ENCODE measurements around the gene PTMA. TPM values are rescaled to one million over a fixed set of nuclear protein-coding genes. Genes with fewer than 3 reads are reported as not detected.
"Not testable (repeated sequence)": the region's sequence is repeated elsewhere in the genome, so short reads cannot be mapped to it uniquely, and the experiment has no call there.

PTMA gene
- total RNA-seq, 2 donors from 2014 or later = 1,057 to 1,154 TPM

DNA sequence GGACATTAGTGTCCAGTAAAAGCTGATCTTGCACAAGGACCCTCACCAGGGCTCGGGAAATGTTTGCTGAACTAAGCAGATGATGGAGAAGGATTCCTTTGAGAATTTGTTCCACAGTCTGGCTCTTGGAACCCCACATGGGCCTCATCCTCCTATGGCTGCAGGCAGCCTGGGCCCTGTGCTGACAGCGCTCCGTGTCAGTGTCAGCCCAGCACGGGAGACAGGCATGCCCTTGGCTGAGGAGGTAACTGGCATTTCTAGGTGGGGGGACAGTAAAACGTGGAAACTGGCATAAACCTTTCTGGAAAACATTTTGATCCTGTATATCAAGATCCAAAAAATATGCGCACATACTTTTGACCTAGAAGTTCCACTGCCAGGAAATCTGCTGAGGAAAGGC, 10.5 kb downstream of the PTMA start:
- H3K9me3 Mint-ChIP-seq = no peaks in the 10 kb centered on the region
- peaks cover 21% of the 10 kb centered on the region for H3K4me1 Mint-ChIP-seq (ENCODE audit: low read depth)
- DNase-seq (no peak), ATAC-seq (replicated peaks in 1 of 2) (no peak)
- no peak overlapping the region for H3K4me3 Mint-ChIP-seq
- H3K27ac Mint-ChIP-seq = no peak overlapping the region
- H3K36me3 Mint-ChIP-seq (ENCODE audit: insufficient read depth in 2 of 2) = peaks cover 0 to 2% of the 10 kb centered on the region in 2 donors
- H3K27me3 Mint-ChIP-seq (ENCODE audit: low read depth) = no peaks in the 10 kb centered on the region

DNA sequence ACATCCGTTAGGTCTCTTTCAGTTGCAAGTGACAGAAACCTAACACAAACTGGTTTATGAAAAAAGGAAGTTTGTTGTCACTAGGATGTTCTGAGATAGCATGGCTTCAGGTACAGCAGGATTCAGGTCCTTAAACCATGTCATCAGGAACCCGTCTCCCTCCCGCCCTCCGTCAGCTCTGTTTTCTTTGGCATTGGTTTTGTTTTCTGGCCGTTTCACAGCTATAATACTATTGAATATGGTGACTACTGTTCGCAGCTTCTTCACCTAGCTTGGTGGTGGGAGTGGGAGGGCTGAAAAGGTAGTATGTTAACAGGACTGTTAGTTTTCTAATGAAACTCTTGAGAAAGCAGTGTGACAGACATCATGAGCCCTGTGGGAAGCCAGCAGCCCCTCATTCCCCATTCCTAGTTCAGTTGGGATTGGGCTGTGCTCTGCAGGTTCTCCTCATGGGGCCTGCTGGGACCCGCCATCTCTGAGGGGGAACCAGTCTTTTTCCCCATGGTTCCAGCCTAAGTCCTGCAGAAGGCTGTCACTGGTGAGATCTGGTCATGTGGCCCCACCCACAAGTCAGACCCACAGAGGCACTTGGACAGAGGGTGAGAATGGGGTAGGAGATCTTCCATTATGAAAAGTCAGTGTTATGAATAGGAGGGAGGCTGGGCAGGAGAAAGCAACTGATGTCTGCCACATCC, 12.1 kb downstream of the PTMA start:
- ATAC-seq (replicated peaks in 1 of 2) = peak in 1 of 2 donors; percentile 1
- Mint-ChIP-seq H3K4me1 (ENCODE audit: low read depth) (peaks cover 9% of the 10 kb centered on the region), H3K9me3 (no peaks in the 10 kb centered on the region), H3K4me3 (no peak overlapping the region), H3K27me3 (ENCODE audit: low read depth) (no peaks in the 10 kb centered on the region), H3K36me3 (ENCODE audit: insufficient read depth in 2 of 2) (no peaks in the 10 kb centered on the region), H3K27ac (no peak overlapping the region)
- no peak for DNase-seq

DNA sequence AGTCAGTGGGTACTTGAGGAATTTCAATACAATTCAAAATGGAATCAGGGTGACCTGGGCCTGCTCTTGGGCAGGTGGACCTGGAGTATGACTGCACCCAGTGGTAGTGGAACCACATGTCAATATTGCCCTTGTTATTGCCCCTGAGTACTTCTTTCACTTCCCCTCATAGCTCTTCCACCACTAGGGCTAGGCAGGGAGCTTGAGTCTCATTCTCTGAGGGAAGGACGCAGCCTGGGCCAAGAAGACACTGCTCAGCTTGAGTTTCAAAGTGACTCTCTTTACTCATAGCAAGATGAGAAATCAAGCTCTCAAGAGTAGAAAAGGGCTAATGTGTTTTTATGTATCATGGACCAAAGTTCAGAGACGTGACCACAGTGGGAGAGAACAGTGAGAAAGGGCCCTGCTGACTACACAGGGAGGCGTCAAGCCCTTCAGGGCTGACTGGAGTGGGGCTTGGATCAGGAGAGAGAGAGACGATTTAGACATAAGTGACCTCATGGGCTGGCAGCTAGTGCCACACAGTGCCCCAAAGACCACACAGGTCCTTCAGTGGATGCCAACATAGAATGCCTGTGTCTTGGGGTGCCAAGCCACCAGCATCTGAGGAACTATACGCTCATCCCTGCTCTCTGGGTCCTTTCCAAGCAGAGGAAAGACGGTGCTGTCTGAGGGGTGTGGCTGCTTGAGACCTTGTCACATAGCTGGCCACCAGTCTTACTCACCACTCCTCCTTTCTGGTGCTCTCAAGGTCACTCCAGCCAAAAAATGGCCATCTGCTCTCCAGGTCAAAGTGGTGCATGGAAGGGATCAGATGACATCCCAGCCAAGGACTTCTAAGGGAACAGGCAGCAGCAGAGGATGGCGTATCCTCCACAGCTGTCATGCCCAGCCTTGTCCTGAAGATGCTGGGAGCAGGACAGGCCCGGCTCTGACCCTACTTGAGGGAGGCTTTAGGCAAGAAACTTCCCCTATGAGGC, 13.0 kb downstream of the PTMA start:
- no peak for DNase-seq
- Mint-ChIP-seq H3K4me3 (no peak overlapping the region), H3K27ac (no peak overlapping the region)

DNA sequence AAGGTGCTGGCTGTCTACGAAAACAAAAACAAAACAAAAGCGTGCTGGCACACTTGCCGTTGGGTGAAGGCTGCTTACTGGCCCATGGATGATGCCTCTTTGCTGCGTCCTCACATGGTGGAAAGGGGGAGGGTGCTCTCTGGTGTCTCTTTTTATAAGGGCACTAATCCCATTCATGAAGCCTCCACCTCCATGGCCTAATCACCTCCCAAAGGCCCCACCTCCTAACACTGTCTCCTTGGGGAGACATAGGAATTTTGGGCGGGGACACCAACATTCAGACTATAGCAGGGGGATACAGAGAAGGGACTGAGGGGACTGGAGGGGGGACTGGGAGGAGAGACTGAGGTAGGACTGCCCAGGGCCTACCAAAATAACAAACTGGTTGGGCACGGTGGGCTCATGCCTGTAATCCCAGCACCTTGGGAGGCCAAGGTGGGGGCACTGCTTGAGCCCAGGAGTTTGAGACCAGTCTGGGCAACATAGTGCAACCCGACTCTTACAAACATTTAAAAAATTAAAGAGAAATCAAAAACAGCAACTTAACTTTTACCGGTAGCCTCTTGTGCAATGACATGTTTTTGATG, 14.5 kb downstream of the PTMA start:
- no peak overlapping the region for H3K27ac Mint-ChIP-seq
- H3K9me3 Mint-ChIP-seq = no peaks in the 10 kb centered on the region
- no peak for DNase-seq
- H3K27me3 Mint-ChIP-seq (ENCODE audit: low read depth) = no peaks in the 10 kb centered on the region
- no peak overlapping the region for H3K4me3 Mint-ChIP-seq
- no peaks in the 10 kb centered on the region for H3K4me1 Mint-ChIP-seq (ENCODE audit: low read depth)
- no peaks in the 10 kb centered on the region for H3K36me3 Mint-ChIP-seq (ENCODE audit: insufficient read depth in 2 of 2)
- ATAC-seq (replicated peaks in 1 of 2) = no peak

More for the DNA sequence above, 13.0 kb downstream of the PTMA start:
- Mint-ChIP-seq H3K4me1 (ENCODE audit: low read depth) (peaks cover under 1% of the 10 kb centered on the region), H3K9me3 (no peaks in the 10 kb centered on the region), H3K27me3 (ENCODE audit: low read depth) (no peaks in the 10 kb centered on the region), H3K36me3 (ENCODE audit: insufficient read depth in 2 of 2) (no peaks in the 10 kb centered on the region)
- peak; percentile 5 to 69 for ATAC-seq (replicated peaks in 1 of 2)

DNA sequence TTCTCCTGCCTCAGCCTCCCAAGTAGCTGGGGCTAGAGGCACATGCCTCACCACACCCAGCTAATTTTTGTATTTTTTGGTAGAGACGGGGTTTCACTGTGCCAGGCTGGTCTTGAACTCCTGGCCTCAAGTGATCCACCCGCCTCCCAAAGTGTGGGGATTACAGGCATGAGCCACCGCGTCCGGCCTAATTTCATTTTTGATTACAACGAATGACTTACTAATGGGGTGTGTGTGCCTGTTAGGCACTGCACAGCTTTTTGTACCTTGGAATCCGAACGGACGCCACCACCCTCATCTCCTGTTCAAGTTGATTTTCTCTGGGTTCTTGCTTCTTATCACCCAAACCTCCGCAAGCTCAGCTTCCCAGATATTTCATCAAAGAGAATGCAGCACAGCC, 17.2 kb downstream of the PTMA start:
- ATAC-seq (replicated peaks in 1 of 2) = no peak
- Mint-ChIP-seq H3K36me3 (ENCODE audit: insufficient read depth in 2 of 2) (no peaks in the 10 kb centered on the region), H3K27me3 (ENCODE audit: low read depth) (no peaks in the 10 kb centered on the region), H3K4me1 (ENCODE audit: low read depth) (no peaks in the 10 kb centered on the region), H3K4me3 (no peak overlapping the region), H3K9me3 (no peaks in the 10 kb centered on the region), H3K27ac (no peak overlapping the region)
- DNase-seq = no peak

DNA sequence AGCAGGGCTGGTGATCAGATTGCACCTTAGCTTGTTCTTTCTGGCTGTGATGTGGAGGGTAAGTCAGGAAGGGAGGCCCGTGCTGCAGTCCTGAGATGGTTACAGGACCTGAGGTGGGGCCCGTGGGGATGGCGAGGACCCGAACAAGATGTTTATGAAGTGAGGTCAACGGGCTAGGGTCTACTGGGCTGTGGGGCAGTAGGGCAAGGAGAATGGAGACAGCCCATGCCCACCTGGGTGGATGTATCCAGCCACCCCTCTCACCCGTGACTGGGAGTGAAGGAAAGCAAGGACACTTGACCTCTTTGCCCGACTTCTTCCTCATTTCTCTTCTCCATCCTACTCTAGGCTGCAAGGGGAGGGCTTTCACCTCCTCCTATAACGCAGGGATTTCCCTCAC, 18.0 kb downstream of the PTMA start:
- Mint-ChIP-seq H3K27ac (no peak overlapping the region), H3K4me3 (no peak overlapping the region), H3K4me1 (ENCODE audit: low read depth) (no peaks in the 10 kb centered on the region), H3K27me3 (ENCODE audit: low read depth) (no peaks in the 10 kb centered on the region), H3K9me3 (no peaks in the 10 kb centered on the region), H3K36me3 (ENCODE audit: insufficient read depth in 2 of 2) (no peaks in the 10 kb centered on the region)
- DNase-seq (no peak), ATAC-seq (replicated peaks in 1 of 2) (no peak)

DNA sequence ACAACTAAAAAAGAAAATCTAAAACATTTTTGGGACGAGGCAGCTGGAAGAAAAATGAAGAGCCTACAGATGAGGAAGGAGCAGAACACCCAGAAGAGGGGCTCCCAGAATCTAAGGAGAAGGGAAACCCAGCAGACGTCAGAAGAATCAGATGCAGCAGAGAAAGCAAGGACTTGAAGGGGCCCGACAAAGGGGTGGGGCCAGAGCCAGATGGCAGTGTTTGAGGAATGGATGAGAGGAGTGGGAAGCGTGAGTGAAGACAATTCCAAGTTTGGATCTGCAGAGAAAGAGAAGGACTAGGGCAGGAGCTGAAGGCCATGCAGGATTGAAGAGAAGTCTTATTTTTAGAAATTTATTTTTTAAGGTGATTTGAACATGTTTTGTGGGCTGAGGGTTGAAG, 19.3 kb downstream of the PTMA start:
- no peak for DNase-seq
- Mint-ChIP-seq H3K4me1 (ENCODE audit: low read depth) (no peaks in the 10 kb centered on the region), H3K36me3 (ENCODE audit: insufficient read depth in 2 of 2) (peaks cover 0 to 3% of the 10 kb centered on the region in 2 donors), H3K9me3 (no peaks in the 10 kb centered on the region), H3K4me3 (no peak overlapping the region), H3K27me3 (ENCODE audit: low read depth) (no peaks in the 10 kb centered on the region), H3K27ac (no peak overlapping the region)
- ATAC-seq (replicated peaks in 1 of 2) = no peak

DNA sequence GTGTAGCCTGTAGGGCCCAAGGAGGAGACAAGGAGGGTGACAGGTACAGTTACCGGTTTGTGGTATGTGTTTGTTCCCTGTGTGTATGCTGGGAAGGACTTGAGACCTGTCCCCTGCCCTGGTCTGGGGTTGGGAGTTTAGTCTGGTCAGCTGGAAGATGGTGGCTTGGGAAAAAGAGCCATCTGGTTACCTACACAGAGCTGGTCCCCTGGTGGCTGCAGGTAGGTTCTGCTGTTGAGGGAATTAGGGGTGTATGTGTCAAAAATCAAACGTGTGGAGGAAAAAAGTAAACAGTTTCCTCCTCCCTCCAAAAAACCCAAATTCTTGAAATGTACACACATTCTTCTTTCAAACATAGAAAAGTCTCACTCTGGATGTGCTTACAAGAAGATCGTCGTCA, 24.3 kb downstream of the PTMA start:
- ATAC-seq (replicated peaks in 1 of 2) = no peak
- Mint-ChIP-seq H3K27ac (no peak overlapping the region), H3K4me1 (ENCODE audit: low read depth) (no peaks in the 10 kb centered on the region), H3K9me3 (no peaks in the 10 kb centered on the region), H3K36me3 (ENCODE audit: insufficient read depth in 2 of 2) (peaks cover 0 to 4% of the 10 kb centered on the region in 2 donors), H3K4me3 (no peak overlapping the region), H3K27me3 (ENCODE audit: low read depth) (no peaks in the 10 kb centered on the region)
- DNase-seq = no peak

DNA sequence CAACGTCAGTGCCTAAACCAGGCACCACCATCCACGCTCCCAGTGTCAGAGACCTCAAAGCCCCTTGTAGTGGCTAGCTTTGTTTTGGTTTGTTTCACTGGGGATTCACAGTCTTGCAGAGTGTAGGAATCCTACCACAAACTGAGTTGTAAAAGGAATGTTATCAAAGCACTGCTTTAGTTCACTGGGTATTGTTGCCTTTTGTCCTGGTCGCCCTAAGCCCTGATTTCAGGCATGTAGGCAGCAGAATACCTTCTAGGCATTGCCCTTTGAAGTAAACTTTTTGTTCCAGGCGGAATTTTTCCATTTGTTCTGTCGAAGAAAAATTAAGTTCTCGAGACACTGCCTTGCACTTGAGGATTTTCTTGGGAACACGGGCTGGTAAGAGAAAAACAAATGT, 29.4 kb downstream of the PTMA start:
- peak overlapping the region; percentile 24 for H3K27ac Mint-ChIP-seq
- H3K36me3 Mint-ChIP-seq (ENCODE audit: insufficient read depth in 2 of 2) = peaks cover 0 to 1% of the 10 kb centered on the region in 2 donors
- no peak overlapping the region for H3K4me3 Mint-ChIP-seq
- H3K9me3 Mint-ChIP-seq = no peaks in the 10 kb centered on the region
- no peak for DNase-seq
- ATAC-seq (replicated peaks in 1 of 2) = no peak
- no peaks in the 10 kb centered on the region for H3K27me3 Mint-ChIP-seq (ENCODE audit: low read depth)
- H3K4me1 Mint-ChIP-seq (ENCODE audit: low read depth) = no peaks in the 10 kb centered on the region

DNA sequence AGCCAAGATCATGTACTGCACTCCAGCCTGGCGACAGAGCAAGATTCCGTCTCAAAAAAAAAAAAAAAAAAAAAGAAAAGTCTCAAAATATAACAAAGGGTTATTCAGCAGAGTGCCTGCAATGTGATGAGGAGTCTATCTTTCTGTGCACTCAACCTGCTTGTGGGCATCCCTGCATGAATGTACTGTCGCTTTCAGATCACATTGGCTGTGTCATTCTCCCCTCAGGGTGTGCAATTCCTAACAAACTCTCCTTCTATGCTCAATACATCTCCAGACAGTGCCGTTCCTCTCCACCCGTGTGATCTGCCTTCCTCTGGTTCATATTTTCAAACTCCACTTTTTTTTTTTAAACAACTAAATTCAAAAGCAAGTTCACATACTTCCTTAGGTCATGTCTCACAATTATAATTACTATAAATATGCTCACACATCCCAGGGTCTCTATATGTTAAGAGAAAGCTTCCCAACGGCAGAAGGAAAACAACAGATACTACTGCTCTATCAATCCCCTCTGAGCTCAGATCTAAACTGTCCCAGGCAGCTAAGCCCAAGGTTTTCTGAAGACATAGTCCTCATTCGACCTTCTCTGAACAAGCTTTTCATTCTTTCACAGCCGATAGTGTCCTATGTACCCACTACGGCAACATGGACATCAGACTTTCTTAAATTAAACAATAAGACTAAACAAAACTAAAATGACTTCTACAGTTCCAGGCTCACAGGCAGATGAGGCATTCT, 35.2 kb downstream of the PTMA start:
- no peak for DNase-seq
- no peaks in the 10 kb centered on the region for H3K4me1 Mint-ChIP-seq (ENCODE audit: low read depth)
- no peaks in the 10 kb centered on the region for H3K9me3 Mint-ChIP-seq
- H3K27ac Mint-ChIP-seq = no peak overlapping the region
- H3K27me3 Mint-ChIP-seq (ENCODE audit: low read depth) = no peaks in the 10 kb centered on the region
- H3K36me3 Mint-ChIP-seq (ENCODE audit: insufficient read depth in 2 of 2) = no peaks in the 10 kb centered on the region
- no peak overlapping the region for H3K4me3 Mint-ChIP-seq
- ATAC-seq (replicated peaks in 1 of 2) = no peak

DNA sequence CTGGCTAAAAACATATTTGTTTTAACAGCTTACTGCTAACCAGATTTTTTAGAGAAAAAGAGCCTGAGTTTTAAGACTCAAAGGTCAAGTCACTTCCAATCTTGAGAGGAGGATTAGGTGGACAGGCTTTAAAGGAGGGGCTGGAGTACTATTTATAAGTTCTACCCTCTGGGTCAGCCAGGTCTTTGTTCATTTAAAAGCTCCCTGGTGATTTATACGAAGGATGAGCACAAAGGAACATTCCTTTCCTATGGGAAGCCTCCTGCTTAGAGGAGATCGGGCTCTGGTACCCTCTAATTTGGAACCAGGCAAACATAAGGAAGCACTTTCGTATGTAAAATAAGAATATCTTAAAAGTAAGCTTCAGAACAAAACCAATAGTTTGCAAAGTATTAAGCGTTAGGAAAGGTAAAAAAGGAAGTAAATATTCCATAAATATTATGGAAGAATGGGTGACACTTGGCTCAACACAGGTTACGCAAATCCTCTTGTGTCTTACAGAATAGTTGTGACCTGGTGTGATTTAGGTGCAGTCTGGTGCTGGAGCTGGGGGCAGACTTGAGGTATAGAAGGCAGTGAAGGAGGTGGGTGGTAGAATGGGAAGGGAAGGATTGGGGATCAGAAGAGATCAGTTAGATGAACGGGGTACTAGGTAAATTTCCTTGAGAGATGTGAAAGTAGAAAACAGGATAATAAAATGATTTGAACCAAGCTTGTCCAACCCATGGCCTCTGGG, 37.1 kb downstream of the PTMA start:
- no peaks in the 10 kb centered on the region for H3K9me3 Mint-ChIP-seq
- no peak overlapping the region for H3K27ac Mint-ChIP-seq
- no peak for ATAC-seq (replicated peaks in 1 of 2)
- no peaks in the 10 kb centered on the region for H3K4me1 Mint-ChIP-seq (ENCODE audit: low read depth)
- H3K36me3 Mint-ChIP-seq (ENCODE audit: insufficient read depth in 2 of 2) = no peaks in the 10 kb centered on the region
- H3K4me3 Mint-ChIP-seq = no peak overlapping the region
- DNase-seq = no peak
- H3K27me3 Mint-ChIP-seq (ENCODE audit: low read depth) = no peaks in the 10 kb centered on the region

DNA sequence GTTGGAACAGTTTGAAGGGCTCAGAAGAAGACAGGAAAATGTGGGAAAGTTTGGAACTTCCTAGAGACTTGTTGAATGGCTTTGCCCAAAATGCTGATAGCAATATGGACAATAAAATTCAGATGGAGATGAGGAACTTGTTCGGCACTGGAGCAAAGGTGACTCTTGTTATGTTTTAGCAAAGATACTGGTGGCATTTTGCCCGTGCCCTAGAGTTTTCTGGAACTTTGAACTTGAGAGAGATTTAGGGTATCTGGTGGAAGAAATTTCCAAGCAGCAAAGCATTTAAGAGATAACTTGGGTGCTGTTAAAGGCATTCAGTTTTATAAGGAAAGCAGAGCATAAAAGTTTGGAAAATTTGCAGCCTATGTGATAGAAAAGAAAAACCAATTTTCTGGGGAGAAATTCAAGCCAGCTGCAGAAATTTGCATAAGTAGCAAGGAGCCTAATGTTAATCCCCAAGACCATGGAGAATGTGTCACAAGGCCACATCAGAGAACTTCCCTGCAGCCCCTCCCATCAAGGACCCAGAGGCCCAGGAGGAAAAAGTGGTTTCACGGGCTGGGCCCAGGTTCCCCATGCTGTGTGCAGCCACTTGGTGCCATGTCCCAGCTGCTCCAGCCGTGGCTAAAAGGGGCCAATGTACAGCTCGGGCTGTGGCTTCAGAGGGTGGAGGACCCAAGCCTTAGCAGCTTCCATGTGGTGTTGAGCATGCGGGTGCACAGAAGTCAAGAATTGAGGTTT, 40.0 kb downstream of the PTMA start:
- not testable (repeated sequence) for H3K9me3 Mint-ChIP-seq; ATAC-seq (replicated peaks in 1 of 2); H3K27me3 Mint-ChIP-seq (ENCODE audit: low read depth); H3K4me1 Mint-ChIP-seq (ENCODE audit: low read depth); H3K27ac Mint-ChIP-seq; DNase-seq; H3K36me3 Mint-ChIP-seq (ENCODE audit: insufficient read depth in 2 of 2); H3K4me3 Mint-ChIP-seq
